ENCODE results near the gene MYO7B. TPM values are rescaled to one million over a fixed set of nuclear protein-coding genes. Genes with fewer than 3 reads are reported as not detected.

MYO7B gene
- total RNA-seq, 1 donor from 2014 or later = 1.3 TPM

GRCh38 chr2:127642706-127643438 is 107.4 kb downstream of the MYO7B start:
- TF ChIP-seq CTCF (IDR thresholded peaks at IDR 0.05) = no peak
- Histone ChIP-seq H3K9me3 (no peaks in the 10 kb centered on the region), H3K36me3 (peaks cover 39 to 63% of the 10 kb centered on the region in 2 donors), H3K4me3 (no peak overlapping the region), H3K27ac (peak overlapping the region; percentile 11 to 56), H3K27me3 (no peaks in the 10 kb centered on the region), H3K4me1 (peaks cover 11 to 20% of the 10 kb centered on the region in 2 donors)
- intact Hi-C loops (cut with DNase I) = no loop called here
- no peak for DNase-seq (ENCODE audit: low spot score in 2 of 2)

- Histone ChIP-seq H3K27me3 (no peaks in the 10 kb centered on the region), H3K4me3 (no peak overlapping the region), H3K9me3 (no peaks in the 10 kb centered on the region), H3K27ac (peak overlapping the region; percentile 40 to 55), H3K4me1 (peaks cover 12 to 20% of the 10 kb centered on the region in 2 donors), H3K36me3 (peaks cover 36 to 60% of the 10 kb centered on the region in 2 donors)
- TF ChIP-seq CTCF (IDR thresholded peaks at IDR 0.05) = no peak
- intact Hi-C loops (cut with DNase I) = no loop called here
- no peak for DNase-seq (ENCODE audit: low spot score in 2 of 2)
Observed at GRCh38 chr2:127643439-127644065, 108.1 kb downstream of the MYO7B start.

GRCh38 chr2:127644066-127645025 is 108.9 kb downstream of the MYO7B start:
- Histone ChIP-seq H3K36me3 (peaks cover 28 to 52% of the 10 kb centered on the region in 2 donors), H3K4me3 (no peak overlapping the region), H3K27ac (peak overlapping the region; percentile 40 to 55), H3K27me3 (no peaks in the 10 kb centered on the region), H3K9me3 (no peaks in the 10 kb centered on the region), H3K4me1 (peaks cover 15 to 24% of the 10 kb centered on the region in 2 donors)
- intact Hi-C loops (cut with DNase I) = loop anchor here (5.0 kb wide), 1 partner anchor 137 kb away; no protein-coding TSS in a partner anchor
- DNase-seq (ENCODE audit: low spot score in 2 of 2) = no peak
- TF ChIP-seq CTCF (IDR thresholded peaks at IDR 0.05) = no peak

- no peak overlapping the region for H3K4me3 ChIP-seq
- no peak for DNase-seq (ENCODE audit: low spot score in 2 of 2)
- peak overlapping the region in 1 of 2 donors; percentile 40 for H3K27ac ChIP-seq
- H3K9me3 ChIP-seq = no peaks in the 10 kb centered on the region
- no peak for TF ChIP-seq CTCF (IDR thresholded peaks at IDR 0.05)
- H3K36me3 ChIP-seq = peaks cover 24 to 45% of the 10 kb centered on the region in 2 donors
- peaks cover 18 to 31% of the 10 kb centered on the region in 2 donors for H3K4me1 ChIP-seq
- intact Hi-C loops (cut with DNase I) = loop anchor here (5.0 kb wide), 1 partner anchor 138 kb away; no protein-coding TSS in a partner anchor
- H3K27me3 ChIP-seq = no peaks in the 10 kb centered on the region
Observed at GRCh38 chr2:127645026-127645394, 109.5 kb downstream of the MYO7B start.
